Stimulated activated effector memory CD8-positive, alpha-beta T cell treated with anti-CD3 and anti-CD28 coated beads, Interleukin-12 subunit alpha, Interleukin-12 subunit beta, amount 100 ng/mL, for 72 hours (primary cell): ENCODE data around the gene NAA35.

Source experiments
- ATAC-seq: fragments of 150-1000 bp; cut with Tn5 transposase; 2 replicates; pipeline ENCODE4 v1.10.0; 2021
- DNase-seq, 2 donors: peaks; one replicate each; pipeline ENCODE4 v3.0.0; 2021 to 2022; ENCODE audit warnings: low spot score in 2 of 2
- H3K27ac Mint-ChIP-seq: one replicate; pipeline ENCODE4 v1.8.0; 2022; ENCODE audit warnings: mild to moderate bottlenecking, mixed read lengths
- H3K36me3 Mint-ChIP-seq: one replicate; pipeline ENCODE4 v1.8.0; 2022; ENCODE audit warnings: mild to moderate bottlenecking, mixed read lengths
- H3K4me1 Mint-ChIP-seq: one replicate; pipeline ENCODE4 v1.8.0; 2022; ENCODE audit warnings: mixed read lengths
- H3K4me3 Mint-ChIP-seq: one replicate; pipeline ENCODE4 v1.8.0; 2022; ENCODE audit warnings: mild to moderate bottlenecking, mixed read lengths
- H3K9me3 Mint-ChIP-seq: one replicate; pipeline ENCODE4 v1.8.0; 2022; ENCODE audit warnings: mixed read lengths

The NAA35 gene

GRCh38 chr9:85940275-85940831, 593 bp upstream of the NAA35 start:
- H3K9me3 Mint-ChIP-seq: no peaks in the 10 kb centered on the region
- H3K4me1 Mint-ChIP-seq: peaks cover 6% of the 10 kb centered on the region
- no peak overlapping the region for H3K4me3 Mint-ChIP-seq
- H3K27ac Mint-ChIP-seq: no peak overlapping the region
- no peak for DNase-seq
- H3K36me3 Mint-ChIP-seq: peaks cover 17% of the 10 kb centered on the region
- ATAC-seq: no peak

GRCh38 chr9:85941622-85941940, 635 bp downstream of the NAA35 start:
- Mint-ChIP-seq H3K27ac (no peak overlapping the region), H3K4me3 (no peak overlapping the region), H3K36me3 (peaks cover 17% of the 10 kb centered on the region), H3K9me3 (no peaks in the 10 kb centered on the region), H3K4me1 (peaks cover 9% of the 10 kb centered on the region)
- ATAC-seq (no peak), DNase-seq (no peak)

GRCh38 chr9:85941966-85942912, 1.3 kb downstream of the NAA35 start:
- Mint-ChIP-seq H3K4me3 (no peak overlapping the region), H3K9me3 (no peaks in the 10 kb centered on the region), H3K36me3 (peaks cover 17% of the 10 kb centered on the region), H3K27ac (no peak overlapping the region), H3K4me1 (peaks cover 14% of the 10 kb centered on the region)
- DNase-seq (no peak), ATAC-seq (no peak)

GRCh38 chr9:85942913-85943709, 2.2 kb downstream of the NAA35 start:
- no peak for DNase-seq
- no peak for ATAC-seq
- peaks cover 17% of the 10 kb centered on the region for H3K36me3 Mint-ChIP-seq
- no peak overlapping the region for H3K27ac Mint-ChIP-seq
- no peaks in the 10 kb centered on the region for H3K9me3 Mint-ChIP-seq
- H3K4me1 Mint-ChIP-seq: peaks cover 14% of the 10 kb centered on the region
- no peak overlapping the region for H3K4me3 Mint-ChIP-seq

DNA sequence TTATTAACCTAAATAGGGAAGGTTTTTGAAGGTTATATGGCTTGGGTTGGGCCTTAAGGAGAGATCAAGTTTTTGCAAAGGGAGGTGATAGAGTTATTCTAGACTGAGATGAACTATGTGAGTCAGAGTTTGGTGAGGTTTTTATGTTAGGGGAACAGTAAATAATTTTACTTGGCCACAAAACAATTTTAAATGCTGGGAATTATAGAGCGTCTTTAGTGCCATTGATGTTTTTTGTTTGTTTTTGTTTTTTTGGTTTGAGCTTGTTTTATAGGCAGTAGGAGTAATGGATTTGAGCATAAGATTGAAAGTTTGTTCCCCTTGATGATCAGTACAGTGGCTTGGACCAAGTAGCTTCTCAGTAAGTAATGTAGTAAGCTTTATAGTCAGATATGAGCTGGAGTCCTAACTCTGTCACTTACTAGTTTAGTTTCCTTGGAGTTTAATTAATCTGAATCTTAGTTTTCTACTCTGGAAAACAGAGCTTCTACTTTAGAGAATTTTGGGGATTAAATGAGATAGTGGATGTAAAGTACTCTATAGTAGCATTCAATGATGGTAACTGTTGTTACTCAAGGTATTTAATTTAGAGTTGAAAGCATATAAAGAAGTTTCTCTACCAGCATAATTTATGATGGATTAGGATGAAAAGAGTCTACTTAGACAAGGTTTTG, 2.9 kb downstream of the NAA35 start:
- Mint-ChIP-seq H3K9me3 (no peaks in the 10 kb centered on the region), H3K36me3 (peaks cover 24% of the 10 kb centered on the region), H3K4me1 (peaks cover 14% of the 10 kb centered on the region), H3K27ac (no peak overlapping the region), H3K4me3 (no peak overlapping the region)
- no peak for ATAC-seq
- no peak for DNase-seq

DNA sequence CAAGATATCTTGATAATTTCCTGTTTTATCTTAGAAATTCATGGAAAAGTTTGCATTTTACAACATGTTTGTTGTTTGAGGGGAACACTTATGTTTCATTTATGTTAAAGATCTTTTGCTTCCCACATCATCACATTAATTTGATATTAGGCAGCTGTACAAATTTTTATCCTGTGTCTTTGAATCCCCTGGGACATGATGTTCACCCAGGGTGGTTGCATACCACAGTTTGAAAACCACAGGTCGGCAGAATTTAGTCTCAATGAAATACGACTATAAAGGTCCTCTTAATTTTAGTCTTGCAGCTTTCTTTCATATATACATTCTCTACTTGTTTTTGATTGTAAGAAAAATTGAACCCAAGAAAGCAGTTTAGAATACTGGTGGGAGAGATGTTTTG, 3.7 kb downstream of the NAA35 start:
- no peak overlapping the region for H3K4me3 Mint-ChIP-seq
- peaks cover 20% of the 10 kb centered on the region for H3K4me1 Mint-ChIP-seq
- H3K27ac Mint-ChIP-seq: no peak overlapping the region
- ATAC-seq (no peak), DNase-seq (no peak)
- peaks cover 31% of the 10 kb centered on the region for H3K36me3 Mint-ChIP-seq
- H3K9me3 Mint-ChIP-seq: no peaks in the 10 kb centered on the region

- no peak for ATAC-seq
- no peak overlapping the region for H3K4me3 Mint-ChIP-seq
- peaks cover 53% of the 10 kb centered on the region for H3K36me3 Mint-ChIP-seq
- H3K4me1 Mint-ChIP-seq: peaks cover 15% of the 10 kb centered on the region
- peak overlapping the region; percentile 6 for H3K27ac Mint-ChIP-seq
- no peak for DNase-seq
- H3K9me3 Mint-ChIP-seq: no peaks in the 10 kb centered on the region
These were observed 8.8 kb downstream of the NAA35 start for GRCh38 chr9:85949586-85950335.

DNA sequence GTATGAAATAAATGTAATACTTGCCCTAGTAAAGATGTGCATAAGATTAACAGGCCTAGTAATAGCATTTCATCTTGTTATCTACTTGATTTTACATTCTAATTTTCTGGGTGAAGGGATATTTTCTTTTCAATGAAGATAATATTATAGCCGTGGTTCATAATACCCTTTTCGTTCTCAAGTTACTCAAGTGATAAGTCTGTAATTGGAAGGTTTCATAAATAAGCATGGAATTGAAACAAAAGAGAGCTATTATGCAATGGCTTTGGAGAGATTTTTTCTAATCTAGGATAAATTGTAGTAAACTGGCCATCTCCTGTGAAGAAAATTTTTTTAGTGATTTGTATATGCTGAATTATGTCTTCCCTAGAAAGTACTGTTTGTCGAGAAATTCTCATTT, 19.0 kb downstream of the NAA35 start:
- peaks cover 93% of the 10 kb centered on the region for H3K36me3 Mint-ChIP-seq
- no peak overlapping the region for H3K4me3 Mint-ChIP-seq
- no peaks in the 10 kb centered on the region for H3K9me3 Mint-ChIP-seq
- ATAC-seq: no peak
- no peak overlapping the region for H3K27ac Mint-ChIP-seq
- H3K4me1 Mint-ChIP-seq: peaks cover 3% of the 10 kb centered on the region
- no peak for DNase-seq

DNA sequence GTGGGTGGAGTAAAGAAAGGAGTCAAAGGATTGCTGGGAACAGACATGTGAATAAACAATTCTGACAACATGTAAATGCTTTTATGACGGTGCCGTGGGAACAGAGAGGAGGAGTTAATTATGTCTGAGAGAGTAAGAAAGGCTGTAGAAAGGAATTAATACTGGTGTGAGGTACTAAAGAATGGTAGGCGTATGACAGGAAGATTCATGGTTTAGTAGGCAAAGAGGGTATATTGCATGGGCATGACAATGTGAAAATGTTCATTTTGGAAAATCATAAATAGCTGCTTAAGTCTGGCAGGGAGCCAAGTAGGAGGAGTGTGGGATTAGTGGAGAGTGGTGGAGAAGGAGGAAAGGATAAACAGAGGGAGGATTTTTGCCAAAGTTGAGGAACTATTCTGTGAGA, 19.7 kb downstream of the NAA35 start:
- DNase-seq (no peak), ATAC-seq (no peak)
- H3K4me1 Mint-ChIP-seq: peaks cover 8% of the 10 kb centered on the region
- peaks cover 98% of the 10 kb centered on the region for H3K36me3 Mint-ChIP-seq
- H3K4me3 Mint-ChIP-seq: no peak overlapping the region
- H3K9me3 Mint-ChIP-seq: no peaks in the 10 kb centered on the region
- H3K27ac Mint-ChIP-seq: no peak overlapping the region

- DNase-seq (no peak), ATAC-seq (no peak)
- peaks cover 8% of the 10 kb centered on the region for H3K4me1 Mint-ChIP-seq
- H3K27ac Mint-ChIP-seq: no peak overlapping the region
- no peaks in the 10 kb centered on the region for H3K9me3 Mint-ChIP-seq
- H3K4me3 Mint-ChIP-seq: no peak overlapping the region
- H3K36me3 Mint-ChIP-seq: peaks cover 100% of the 10 kb centered on the region
These were observed 23.6 kb downstream of the NAA35 start for GRCh38 chr9:85964526-85964925.

- no peaks in the 10 kb centered on the region for H3K9me3 Mint-ChIP-seq
- peaks cover 100% of the 10 kb centered on the region for H3K36me3 Mint-ChIP-seq
- no peak for DNase-seq
- ATAC-seq: peak; percentile 57
- H3K4me1 Mint-ChIP-seq: peaks cover 8% of the 10 kb centered on the region
- no peak overlapping the region for H3K4me3 Mint-ChIP-seq
- H3K27ac Mint-ChIP-seq: no peak overlapping the region
These were observed 24.0 kb downstream of the NAA35 start for GRCh38 chr9:85964949-85965348.

- Mint-ChIP-seq H3K36me3 (peaks cover 76% of the 10 kb centered on the region), H3K4me1 (peaks cover 17% of the 10 kb centered on the region), H3K9me3 (no peaks in the 10 kb centered on the region), H3K4me3 (no peak overlapping the region), H3K27ac (no peak overlapping the region)
- DNase-seq (no peak), ATAC-seq (no peak)
These were observed 28.8 kb downstream of the NAA35 start for GRCh38 chr9:85969727-85970126.

GRCh38 chr9:85971731-85972130, 30.8 kb downstream of the NAA35 start:
- Mint-ChIP-seq H3K4me3 (no peak overlapping the region), H3K27ac (peak overlapping the region; percentile 6), H3K36me3 (peaks cover 76% of the 10 kb centered on the region)

GRCh38 chr9:85973238-85973637, 32.3 kb downstream of the NAA35 start:
- DNase-seq: no peak
- Mint-ChIP-seq H3K27ac (no peak overlapping the region), H3K9me3 (no peaks in the 10 kb centered on the region), H3K4me3 (no peak overlapping the region), H3K4me1 (peaks cover 10% of the 10 kb centered on the region), H3K36me3 (peaks cover 76% of the 10 kb centered on the region)
- ATAC-seq: peak; percentile 57

More at GRCh38 chr9:85971731-85972130, 30.8 kb downstream of the NAA35 start:
- Mint-ChIP-seq H3K9me3 (no peaks in the 10 kb centered on the region), H3K4me1 (peaks cover 10% of the 10 kb centered on the region)
- DNase-seq: no peak
- no peak for ATAC-seq
